ENCODE results near the gene DCST1.
A peak's percentile ranks its signal among the peaks of the same experiment; 100 is the strongest.

Gene DCST1

GRCh38 chr1:155016231-155016831 is 17.3 kb upstream of the DCST1 start:
- DNase-seq (no peak), ATAC-seq (peak; percentile 8)
- H3K27me3 Mint-ChIP-seq: peaks cover 22% of the 10 kb centered on the region

GRCh38 chr1:155017041-155017945 is 16.3 kb upstream of the DCST1 start:
- DNase-seq (peak; percentile 85 to 92), ATAC-seq (peak; percentile 93)
- peaks cover 22% of the 10 kb centered on the region for H3K27me3 Mint-ChIP-seq
- H3K4me1 Mint-ChIP-seq: peaks cover 63% of the 10 kb centered on the region
- no peaks in the 10 kb centered on the region for H3K9me3 Mint-ChIP-seq
- H3K27ac Mint-ChIP-seq: peak overlapping the region in 1 of 2 donors; percentile 50
- peak overlapping the region; percentile 51 to 71 for H3K4me3 Mint-ChIP-seq

More at GRCh38 chr1:155016231-155016831, 17.3 kb upstream of the DCST1 start:
- Mint-ChIP-seq H3K27ac (peak overlapping the region in 1 of 2 donors; percentile 43), H3K9me3 (no peaks in the 10 kb centered on the region), H3K4me1 (peaks cover 73% of the 10 kb centered on the region), H3K4me3 (peak overlapping the region; percentile 51 to 55)

DNA sequence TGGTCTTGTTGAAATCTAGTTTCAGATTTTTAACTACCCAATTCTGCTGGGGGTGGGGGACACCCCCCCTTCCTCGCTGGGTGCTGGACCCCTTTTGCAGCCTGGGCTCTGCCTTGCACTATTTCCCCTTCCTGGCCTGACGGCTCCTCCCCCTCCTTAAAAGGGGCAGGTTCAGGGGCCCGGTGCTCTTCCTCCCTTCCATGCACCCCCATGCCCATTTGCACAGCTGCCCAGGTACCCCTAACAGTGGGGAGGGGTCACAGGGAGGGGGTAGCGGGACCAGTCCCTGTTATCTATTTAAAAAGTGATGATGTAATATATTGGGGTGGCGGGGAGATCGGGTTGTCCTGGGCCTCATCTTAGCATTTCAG is 15.7 kb upstream of the DCST1 start:
- H3K27ac Mint-ChIP-seq: peak overlapping the region in 1 of 2 donors; percentile 50
- DNase-seq: no peak
- H3K27me3 Mint-ChIP-seq: peaks cover 22% of the 10 kb centered on the region
- no peaks in the 10 kb centered on the region for H3K9me3 Mint-ChIP-seq
- peaks cover 57% of the 10 kb centered on the region for H3K4me1 Mint-ChIP-seq
- H3K4me3 Mint-ChIP-seq: peak overlapping the region; percentile 51 to 71
- peak; percentile 3 for ATAC-seq

DNA sequence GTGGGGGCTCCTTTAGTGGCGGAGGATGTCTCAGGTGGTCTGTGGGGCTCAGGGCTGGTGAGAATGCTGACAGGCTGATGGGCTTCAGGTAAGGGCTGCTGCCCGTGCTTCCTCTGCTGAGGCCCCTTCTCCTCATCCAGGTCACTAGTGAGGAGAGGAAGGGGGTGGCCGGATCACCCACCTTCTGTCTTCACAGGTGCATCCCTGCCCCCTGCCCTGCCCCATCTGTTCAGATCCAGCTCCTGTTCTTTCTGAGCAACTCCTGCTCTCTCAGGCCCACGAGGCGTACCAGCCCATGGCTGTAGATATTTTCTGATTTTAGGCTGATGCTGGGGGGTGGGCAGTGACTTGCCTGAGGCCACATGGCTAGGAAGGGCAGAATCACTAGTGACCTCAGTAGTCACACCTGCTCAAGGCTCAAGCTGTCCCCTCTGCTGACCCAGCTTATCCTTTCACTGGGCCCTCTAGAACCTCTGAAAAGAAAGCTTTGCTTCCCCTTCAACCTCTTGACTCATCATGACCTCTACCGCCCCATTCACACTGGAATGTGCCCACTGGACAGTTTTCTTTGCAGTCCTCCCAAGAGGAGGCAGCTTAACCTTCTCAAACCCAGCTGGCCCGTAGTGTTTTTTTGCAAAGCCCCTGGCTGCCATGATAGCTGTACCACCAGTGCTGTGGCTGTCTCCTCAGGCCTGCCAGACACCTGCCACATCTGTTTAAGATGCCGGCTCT is 14.8 kb upstream of the DCST1 start:
- Mint-ChIP-seq H3K27me3 (peaks cover 22% of the 10 kb centered on the region), H3K9me3 (no peaks in the 10 kb centered on the region), H3K27ac (peak overlapping the region in 1 of 2 donors; percentile 23), H3K4me1 (peaks cover 48% of the 10 kb centered on the region), H3K4me3 (no peak overlapping the region)
- no peak for ATAC-seq
- no peak for DNase-seq

DNA sequence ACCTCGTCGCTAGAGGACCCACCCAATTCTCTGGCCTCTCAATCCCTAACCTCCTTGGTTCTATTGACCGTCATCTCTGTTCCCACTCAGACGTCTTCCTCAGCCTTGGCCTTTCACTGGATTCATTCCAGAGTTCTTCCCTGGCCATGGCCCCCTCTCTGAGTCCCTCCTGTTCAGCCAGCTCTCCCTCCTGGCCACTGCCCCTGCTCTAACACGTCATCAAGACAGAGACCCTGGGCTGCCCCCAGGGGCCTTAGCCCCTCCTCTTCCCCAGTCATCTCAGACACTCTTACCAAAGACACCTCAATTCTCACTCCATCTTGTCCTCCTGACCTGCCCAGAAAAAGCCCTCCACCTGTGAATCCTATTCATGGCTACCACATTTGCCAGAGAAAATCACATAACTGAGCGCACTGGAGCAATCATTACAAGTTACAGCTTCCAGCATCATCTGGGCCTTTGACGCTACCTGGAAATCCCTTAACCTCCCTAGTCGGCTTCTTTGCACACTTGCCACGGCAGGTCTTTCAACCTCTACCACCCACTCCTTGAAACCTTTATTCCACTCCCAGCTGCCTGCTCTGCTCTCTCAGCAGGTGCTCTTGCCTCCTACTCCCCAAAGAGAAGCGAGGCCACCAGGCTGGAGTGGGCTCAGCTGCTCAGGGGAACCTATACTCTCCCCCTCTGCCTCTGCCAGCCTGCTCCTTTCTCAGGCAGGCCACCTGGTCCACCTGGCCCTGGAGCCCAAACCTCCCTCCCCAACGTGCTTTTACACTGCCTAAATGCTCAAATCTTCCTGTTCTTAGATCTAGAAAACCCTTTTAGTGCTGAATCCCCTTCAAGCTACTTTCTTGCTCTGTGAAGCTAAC is 14.0 kb upstream of the DCST1 start:
- Mint-ChIP-seq H3K27ac (peak overlapping the region in 1 of 2 donors; percentile 37), H3K9me3 (no peaks in the 10 kb centered on the region), H3K4me3 (no peak overlapping the region), H3K4me1 (peaks cover 40% of the 10 kb centered on the region), H3K27me3 (peaks cover 22% of the 10 kb centered on the region)
- no peak for DNase-seq
- no peak for ATAC-seq

DNA sequence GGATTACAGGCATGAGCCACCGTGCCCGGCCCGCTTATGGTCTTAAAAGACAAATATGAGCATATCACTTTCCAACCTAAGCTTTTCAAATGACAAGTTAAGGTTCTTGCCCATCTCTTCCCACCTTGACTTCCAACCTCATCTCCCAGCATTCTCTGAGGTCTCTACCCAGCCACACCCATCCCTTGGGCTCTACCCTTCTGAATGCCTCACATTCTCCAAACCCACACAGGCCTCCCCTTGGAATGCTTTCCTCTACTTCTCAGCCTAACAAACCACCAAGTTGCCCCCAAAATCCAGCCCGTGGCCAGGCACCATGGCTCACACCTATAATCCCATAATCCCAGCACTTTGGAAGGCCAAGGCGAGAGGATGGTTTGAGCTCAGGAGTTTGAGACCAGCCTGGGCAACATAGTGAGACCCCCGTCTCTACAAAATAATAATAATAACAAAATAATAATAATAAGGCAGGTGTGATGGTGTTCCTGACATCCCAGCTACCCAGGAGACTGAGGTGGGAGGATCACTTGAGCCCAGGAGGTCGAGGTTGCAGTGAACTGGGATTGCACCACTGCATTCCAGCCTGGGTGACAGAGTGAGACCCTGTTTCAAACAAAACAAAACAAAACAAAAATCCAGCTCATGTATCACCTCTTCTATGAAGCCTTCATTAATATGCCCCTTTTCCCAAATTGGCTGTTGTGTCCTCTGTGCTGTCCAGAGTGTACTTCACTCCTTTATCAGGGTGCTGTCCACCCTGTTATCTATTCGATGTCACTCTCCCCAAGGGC is 11.3 kb upstream of the DCST1 start:
- ATAC-seq (no peak), DNase-seq (no peak)
- Mint-ChIP-seq H3K4me1 (peaks cover 19% of the 10 kb centered on the region), H3K9me3 (no peaks in the 10 kb centered on the region), H3K4me3 (no peak overlapping the region), H3K27ac (no peak overlapping the region), H3K27me3 (peaks cover 15% of the 10 kb centered on the region)

DNA sequence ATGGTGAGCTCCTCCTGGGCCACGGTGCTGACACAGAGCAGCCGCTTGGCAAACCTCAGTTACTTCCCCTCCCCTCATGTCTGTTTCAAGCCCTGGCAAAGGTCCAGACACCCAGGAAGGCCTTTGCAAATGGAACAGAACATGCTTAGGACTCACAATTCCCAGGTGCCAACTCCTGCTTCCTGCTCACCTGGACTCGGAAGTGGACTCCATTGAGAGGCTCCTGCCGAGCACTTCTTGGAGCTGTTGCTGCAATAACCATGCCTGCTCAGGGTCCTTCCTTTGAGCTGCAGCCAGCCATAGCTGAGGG is 10.7 kb upstream of the DCST1 start:
- H3K4me3 Mint-ChIP-seq: no peak overlapping the region
- ATAC-seq: no peak
- peaks cover 15% of the 10 kb centered on the region for H3K27me3 Mint-ChIP-seq
- H3K27ac Mint-ChIP-seq: no peak overlapping the region
- no peaks in the 10 kb centered on the region for H3K9me3 Mint-ChIP-seq
- peaks cover 14% of the 10 kb centered on the region for H3K4me1 Mint-ChIP-seq
- no peak for DNase-seq

DNA sequence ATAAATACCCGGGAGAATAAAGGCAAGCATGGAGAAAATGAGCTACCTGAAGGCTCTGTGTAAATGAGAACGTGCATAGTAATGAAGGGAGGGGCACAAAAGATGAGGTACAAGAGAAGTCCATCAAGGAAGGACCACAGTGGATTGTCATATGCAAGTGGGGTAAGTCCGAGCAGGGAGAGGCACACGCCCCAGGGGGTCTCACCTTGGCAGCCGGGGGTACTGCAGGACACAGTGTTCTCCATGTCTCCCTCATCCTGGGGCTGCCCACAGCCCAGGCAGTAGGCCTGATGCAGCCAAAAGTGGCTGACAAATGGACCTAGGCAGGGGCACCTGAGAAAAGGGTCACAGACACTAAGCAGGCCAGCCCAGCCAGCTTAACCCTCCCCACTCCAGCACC is 10.0 kb upstream of the DCST1 start:
- H3K4me3 Mint-ChIP-seq: no peak overlapping the region
- DNase-seq (no peak), ATAC-seq (peak; percentile 18)
- H3K9me3 Mint-ChIP-seq: no peaks in the 10 kb centered on the region
- peaks cover 15% of the 10 kb centered on the region for H3K27me3 Mint-ChIP-seq
- peaks cover 10% of the 10 kb centered on the region for H3K4me1 Mint-ChIP-seq
- no peak overlapping the region for H3K27ac Mint-ChIP-seq

DNA sequence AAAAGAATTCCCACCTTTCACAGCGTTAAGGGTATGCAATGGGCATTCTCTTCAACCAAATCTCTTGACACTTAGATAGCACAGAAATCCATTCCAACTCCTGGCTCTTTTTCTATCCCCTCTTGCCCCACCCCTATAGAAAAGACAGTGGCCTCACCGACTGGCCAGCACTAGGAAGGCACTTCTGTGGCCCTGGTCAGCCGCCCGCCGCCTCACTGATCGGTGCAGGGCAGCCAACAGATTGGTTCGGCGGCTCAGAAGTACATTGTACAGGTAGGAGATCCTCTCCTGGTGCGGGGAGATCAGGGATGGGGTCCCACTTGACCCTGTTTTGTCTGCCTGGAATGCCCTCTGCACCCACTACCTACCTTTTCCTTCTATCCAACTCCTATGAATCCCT is 9.3 kb upstream of the DCST1 start:
- Mint-ChIP-seq H3K27ac (no peak overlapping the region), H3K4me1 (peaks cover 8% of the 10 kb centered on the region), H3K9me3 (no peaks in the 10 kb centered on the region), H3K4me3 (no peak overlapping the region), H3K27me3 (peaks cover 11% of the 10 kb centered on the region)
- DNase-seq (no peak), ATAC-seq (no peak)

GRCh38 chr1:155026154-155026553 is 7.5 kb upstream of the DCST1 start:
- no peak for ATAC-seq

DNA sequence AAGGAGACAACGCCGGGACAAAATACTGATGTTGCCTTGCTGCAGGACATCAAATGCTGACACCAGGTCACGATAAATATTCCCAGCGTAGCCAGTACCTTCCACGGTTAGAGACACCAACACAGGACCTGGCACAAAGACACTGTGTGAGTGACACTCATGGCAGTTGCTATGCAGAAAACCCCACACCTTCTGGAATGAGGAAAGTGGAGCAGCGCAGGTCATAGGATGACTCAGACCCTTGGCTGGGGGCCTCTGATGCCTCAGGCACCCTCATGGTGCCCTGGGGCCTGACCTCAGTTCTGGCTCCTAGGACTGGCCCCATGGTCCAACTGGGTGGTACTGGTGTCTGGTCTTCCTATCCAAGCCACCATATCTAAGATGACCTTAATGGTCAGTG is 7.0 kb upstream of the DCST1 start:
- Mint-ChIP-seq H3K27me3 (no peaks in the 10 kb centered on the region), H3K9me3 (no peaks in the 10 kb centered on the region), H3K4me1 (no peaks in the 10 kb centered on the region), H3K27ac (no peak overlapping the region), H3K4me3 (no peak overlapping the region)
- DNase-seq (no peak), ATAC-seq (peak; percentile 43)

More at GRCh38 chr1:155026154-155026553, 7.5 kb upstream of the DCST1 start:
- H3K9me3 Mint-ChIP-seq: no peaks in the 10 kb centered on the region
- no peaks in the 10 kb centered on the region for H3K4me1 Mint-ChIP-seq
- DNase-seq: no peak
- H3K27ac Mint-ChIP-seq: no peak overlapping the region
- no peak overlapping the region for H3K4me3 Mint-ChIP-seq
- H3K27me3 Mint-ChIP-seq: no peaks in the 10 kb centered on the region

DNA sequence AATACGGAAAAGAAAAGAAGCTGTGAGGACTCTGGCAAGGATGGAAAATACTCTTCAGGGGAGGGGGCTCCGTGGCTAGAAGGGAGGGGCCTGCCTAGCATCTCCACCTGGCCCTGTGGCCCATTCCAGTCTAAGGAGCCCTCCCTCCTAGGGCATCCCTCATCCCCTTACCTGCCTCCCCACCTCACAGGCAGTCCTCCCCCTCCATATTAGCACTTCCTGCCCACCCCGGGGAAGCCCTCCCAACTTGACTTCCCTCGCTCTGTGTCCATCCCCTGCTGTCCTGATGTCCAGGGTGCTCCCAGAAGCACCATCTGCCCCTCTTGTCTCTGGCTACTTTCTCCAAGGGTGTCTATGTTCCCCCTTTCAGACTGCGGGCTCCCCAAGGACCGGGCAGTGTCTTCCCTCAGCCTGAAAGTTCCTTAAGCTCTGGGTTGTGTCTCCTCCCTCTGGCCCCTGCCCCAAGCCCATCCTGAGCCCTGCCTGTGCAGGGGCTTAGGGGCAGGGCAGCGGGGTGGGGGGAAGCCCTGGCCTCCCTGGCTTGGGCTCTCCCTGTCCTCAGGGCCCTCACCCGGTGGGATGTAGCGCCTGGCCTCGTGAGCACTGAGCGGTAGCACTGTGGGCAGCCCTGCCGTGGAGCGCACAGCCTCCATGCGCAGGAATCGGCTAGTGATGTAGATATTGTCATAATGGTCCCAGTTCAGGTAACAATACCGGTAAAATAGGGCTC is 3.9 kb upstream of the DCST1 start:
- Mint-ChIP-seq H3K27ac (peak overlapping the region in 1 of 2 donors; percentile 19), H3K4me3 (no peak overlapping the region), H3K27me3 (peaks cover 6% of the 10 kb centered on the region), H3K4me1 (no peaks in the 10 kb centered on the region), H3K9me3 (no peaks in the 10 kb centered on the region)
- DNase-seq (no peak), ATAC-seq (peak; percentile 21)

- Mint-ChIP-seq H3K27ac (no peak overlapping the region), H3K4me3 (no peak overlapping the region), H3K27me3 (peaks cover 12% of the 10 kb centered on the region), H3K4me1 (no peaks in the 10 kb centered on the region), H3K9me3 (no peaks in the 10 kb centered on the region)
- DNase-seq (no peak), ATAC-seq (no peak)
Observed at GRCh38 chr1:155030243-155030795, 3.3 kb upstream of the DCST1 start.

- no peak overlapping the region for H3K4me3 Mint-ChIP-seq
- no peaks in the 10 kb centered on the region for H3K9me3 Mint-ChIP-seq
- no peak for DNase-seq
- no peaks in the 10 kb centered on the region for H3K4me1 Mint-ChIP-seq
- no peak overlapping the region for H3K27ac Mint-ChIP-seq
- H3K27me3 Mint-ChIP-seq: peaks cover 14% of the 10 kb centered on the region
- no peak for ATAC-seq
Observed at GRCh38 chr1:155030899-155031298, 2.7 kb upstream of the DCST1 start.

Measured in stimulated activated naive CD8-positive, alpha-beta T cell treated with anti-CD3 and anti-CD28 coated beads, Interleukin-15, amount 100 ng/mL, for 72 hours (primary cell).